NT2/D1 (cell line): ENCODE results near the gene TAF15.

Experiments
- SUZ12 ChIP-seq: IDR thresholded peaks from 2 replicates; pipeline ENCODE4 v1.6.1; 2011; ENCODE audit not compliant: insufficient read length, insufficient read depth; ENCODE audit errors: extremely low read depth
- YY1 ChIP-seq: IDR thresholded peaks from 2 replicates; pipeline ENCODE4 v1.6.1; 2011; ENCODE audit not compliant: insufficient read length, insufficient read depth
- ZNF274 ChIP-seq: IDR thresholded peaks from 2 replicates; pipeline ENCODE4 v1.6.1; 2011; ENCODE audit warnings: mild to moderate bottlenecking, low read depth, low read length

DNA sequence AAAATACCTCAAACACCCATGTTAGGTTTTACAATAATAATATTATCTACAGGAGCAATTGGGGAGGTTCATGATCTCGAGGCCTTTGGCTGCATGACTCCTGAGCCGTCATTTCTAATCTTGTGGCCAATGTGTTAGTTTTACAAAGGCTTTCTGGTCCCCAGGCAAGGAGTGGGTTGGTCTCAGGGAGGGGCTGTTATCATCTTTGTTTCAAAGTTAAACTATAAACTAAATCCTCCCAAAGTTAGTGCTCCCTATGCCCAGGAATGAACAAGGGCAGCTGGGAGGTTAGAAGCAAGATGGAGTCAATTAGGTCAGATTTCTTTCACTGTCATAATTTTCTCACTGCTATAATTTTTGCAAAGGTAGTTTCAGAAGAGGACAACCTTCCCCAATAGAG, 80.0 kb downstream of the TAF15 start:
- no peak for TF ChIP-seq YY1
- no peak for TF ChIP-seq ZNF274
- TF ChIP-seq SUZ12: no peak
